H7 (cell line): ENCODE data around the gene MAP2K6. TPM values are rescaled to one million over a fixed set of nuclear protein-coding genes. Genes with fewer than 3 reads are reported as not detected.

Source experiments
- DNase-seq: peaks from one replicate; pipeline ENCODE4 v3.0.0; 2012
- H3K27me3 ChIP-seq: 2 replicates; pipeline ENCODE4 v1.6.0; 2011; ENCODE audit warnings: mild to moderate bottlenecking, low read length; ENCODE audit not compliant: control insufficient read depth, insufficient read depth
- H3K36me3 ChIP-seq: replicated peaks from 2 replicates; pipeline ENCODE4 v1.5.1; 2011; ENCODE audit warnings: low read length; ENCODE audit not compliant: control insufficient read depth, insufficient read depth
- H3K4me3 ChIP-seq: 2 replicates; pipeline ENCODE4 v1.5.1; 2011; ENCODE audit warnings: low read depth, mild to moderate bottlenecking, control low read depth, low read length, moderate library complexity; ENCODE audit not compliant: insufficient read depth
- total RNA-seq: library from RNA; depleted of rRNA; stranded (reverse); fragments of >200 nt; shearing (Covaris generic); gene quantifications from 2 replicates; pipeline ENCODE4 v1.2.3, GENCODE V29; 2014

The MAP2K6 gene
- total RNA-seq, 1 experiment from 2014 or later: 11.9 TPM

DNA sequence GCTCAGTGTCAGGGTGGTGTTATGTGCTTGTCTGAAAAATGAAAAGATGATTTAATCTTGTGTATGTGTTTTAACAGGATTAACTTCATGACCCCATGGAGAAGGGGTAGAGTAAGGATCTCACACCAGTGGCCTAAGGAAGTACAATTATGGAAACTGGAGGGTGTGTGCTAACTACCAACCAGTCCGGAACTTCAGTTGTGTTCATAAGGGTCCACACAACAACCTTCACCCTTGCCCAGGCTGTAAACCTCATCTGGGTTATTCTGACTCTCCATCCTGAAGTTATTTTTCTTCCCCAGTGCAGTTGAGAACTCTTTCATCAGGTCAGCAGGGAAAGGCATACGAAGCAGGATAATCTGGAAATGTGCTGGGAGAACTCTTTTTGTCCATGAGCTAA is 158.9 kb downstream of the MAP2K6 start:
- H3K4me3 ChIP-seq: no peak overlapping the region
- H3K36me3 ChIP-seq: no peaks in the 10 kb centered on the region
- H3K27me3 ChIP-seq: no peaks in the 10 kb centered on the region
- DNase-seq: no peak

DNA sequence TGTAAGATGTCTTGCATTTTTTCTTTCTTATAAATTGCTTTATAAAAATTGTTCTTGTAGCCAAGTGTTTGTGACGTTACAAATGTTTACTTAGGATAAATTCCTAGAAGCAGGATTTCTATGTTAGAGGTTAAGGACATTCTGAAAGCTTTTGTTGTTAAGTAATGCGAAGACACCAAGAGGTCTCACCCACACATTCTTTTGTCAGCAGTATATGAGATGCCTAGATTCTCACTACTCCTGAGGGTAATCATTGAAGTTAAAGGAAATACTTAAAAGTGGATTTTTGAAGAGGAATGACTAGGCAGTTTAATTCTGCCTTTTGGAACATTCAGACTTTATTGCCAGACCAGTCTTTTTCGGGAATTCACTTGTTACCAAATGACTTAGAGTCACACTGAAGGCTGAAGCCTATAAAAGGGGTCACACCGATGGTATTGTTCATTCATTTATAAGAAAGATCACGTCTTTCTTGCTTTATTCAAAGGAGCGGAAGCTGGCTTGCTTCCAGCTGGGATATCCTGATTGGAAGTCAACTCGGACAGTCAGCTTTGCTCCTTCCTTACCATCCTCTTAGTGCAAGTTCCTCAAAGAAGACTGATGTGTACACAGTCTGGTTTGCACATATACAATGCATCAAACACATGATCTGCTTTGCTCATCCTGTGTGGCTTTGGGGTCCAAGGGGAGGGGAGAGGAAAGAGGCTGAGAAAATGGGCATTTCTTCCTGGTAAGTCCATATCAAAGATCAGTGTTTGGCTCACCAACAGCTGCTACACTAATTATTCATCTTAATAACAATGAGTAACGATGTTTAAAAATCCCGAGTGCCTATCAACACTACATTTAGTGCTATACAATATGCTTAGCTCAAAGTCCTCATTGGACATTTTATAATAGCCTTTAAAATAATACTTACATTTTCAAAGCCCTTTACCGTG is 160.0 kb downstream of the MAP2K6 start:
- Histone ChIP-seq H3K4me3 (no peak overlapping the region), H3K36me3 (no peaks in the 10 kb centered on the region), H3K27me3 (no peaks in the 10 kb centered on the region)
- no peak for DNase-seq

DNA sequence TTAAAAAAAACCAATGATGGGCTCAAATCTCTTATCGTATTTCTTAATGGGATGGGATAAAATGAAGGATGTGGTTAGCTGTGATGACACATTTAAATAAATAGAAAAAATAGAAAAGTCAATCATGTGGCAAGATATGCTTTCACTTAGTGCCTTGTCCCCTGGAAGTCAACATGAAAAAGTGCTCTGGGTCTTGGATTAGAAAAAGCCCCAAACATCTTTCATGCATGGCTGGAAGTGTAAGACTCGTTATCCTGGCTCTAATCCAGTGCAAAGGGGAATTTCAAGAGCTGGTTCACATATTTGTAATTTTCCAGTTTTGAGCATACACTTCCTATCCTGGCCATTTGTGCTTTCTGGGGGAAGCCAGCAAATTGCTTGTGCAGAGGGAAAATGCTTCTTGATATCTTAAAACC is 160.9 kb downstream of the MAP2K6 start:
- Histone ChIP-seq H3K4me3 (no peak overlapping the region), H3K27me3 (no peaks in the 10 kb centered on the region), H3K36me3 (no peaks in the 10 kb centered on the region)
- no peak for DNase-seq

DNA sequence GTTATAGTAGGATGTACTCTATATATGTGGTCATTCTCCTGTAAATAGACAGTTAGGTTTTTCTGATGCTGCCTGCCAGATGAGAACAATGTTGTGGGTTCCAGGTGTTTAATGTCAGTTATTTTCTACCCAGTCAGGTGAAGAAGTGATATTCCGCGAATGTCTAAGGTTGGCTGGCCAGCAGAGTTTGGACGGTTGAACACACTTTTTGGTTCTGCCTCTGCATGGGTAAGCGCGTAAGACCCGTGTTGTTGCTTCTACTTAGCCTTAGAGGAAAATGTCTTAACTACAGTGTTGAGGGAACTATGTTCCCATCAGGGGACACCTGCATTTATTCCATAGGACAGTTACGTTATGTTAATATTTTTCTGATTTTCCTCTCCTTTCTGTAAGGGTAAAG is 162.6 kb downstream of the MAP2K6 start:
- H3K4me3 ChIP-seq: no peak overlapping the region
- no peaks in the 10 kb centered on the region for H3K36me3 ChIP-seq
- H3K27me3 ChIP-seq: no peaks in the 10 kb centered on the region
- no peak for DNase-seq

DNA sequence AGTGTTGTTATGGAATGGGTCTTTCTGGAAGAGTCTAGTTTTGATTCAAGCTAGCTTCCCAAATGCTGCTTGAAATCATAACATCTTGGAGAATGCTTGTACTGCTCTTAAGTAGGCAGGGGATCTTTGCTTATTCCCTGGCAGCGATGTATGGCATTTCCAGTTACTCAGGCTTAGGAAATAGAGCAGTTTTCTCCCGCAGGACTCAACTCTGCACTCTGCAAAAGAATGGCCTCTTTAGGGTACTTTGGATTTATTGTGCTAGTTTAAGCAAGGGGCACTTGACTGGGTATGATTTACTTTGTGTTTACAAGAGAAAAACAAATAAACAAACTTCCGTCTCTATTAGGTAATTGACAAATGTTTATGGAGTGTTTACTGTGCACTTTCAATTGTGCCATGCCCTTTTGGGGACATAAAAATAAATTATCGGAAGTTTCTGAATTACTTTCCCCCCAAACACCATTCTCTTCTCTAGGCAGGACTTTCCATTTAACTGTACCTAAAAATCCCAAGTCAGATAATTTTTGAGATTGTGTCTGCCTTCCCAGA is 164.0 kb downstream of the MAP2K6 start:
- Histone ChIP-seq H3K4me3 (no peak overlapping the region), H3K36me3 (no peaks in the 10 kb centered on the region), H3K27me3 (no peaks in the 10 kb centered on the region)
- DNase-seq: no peak

DNA sequence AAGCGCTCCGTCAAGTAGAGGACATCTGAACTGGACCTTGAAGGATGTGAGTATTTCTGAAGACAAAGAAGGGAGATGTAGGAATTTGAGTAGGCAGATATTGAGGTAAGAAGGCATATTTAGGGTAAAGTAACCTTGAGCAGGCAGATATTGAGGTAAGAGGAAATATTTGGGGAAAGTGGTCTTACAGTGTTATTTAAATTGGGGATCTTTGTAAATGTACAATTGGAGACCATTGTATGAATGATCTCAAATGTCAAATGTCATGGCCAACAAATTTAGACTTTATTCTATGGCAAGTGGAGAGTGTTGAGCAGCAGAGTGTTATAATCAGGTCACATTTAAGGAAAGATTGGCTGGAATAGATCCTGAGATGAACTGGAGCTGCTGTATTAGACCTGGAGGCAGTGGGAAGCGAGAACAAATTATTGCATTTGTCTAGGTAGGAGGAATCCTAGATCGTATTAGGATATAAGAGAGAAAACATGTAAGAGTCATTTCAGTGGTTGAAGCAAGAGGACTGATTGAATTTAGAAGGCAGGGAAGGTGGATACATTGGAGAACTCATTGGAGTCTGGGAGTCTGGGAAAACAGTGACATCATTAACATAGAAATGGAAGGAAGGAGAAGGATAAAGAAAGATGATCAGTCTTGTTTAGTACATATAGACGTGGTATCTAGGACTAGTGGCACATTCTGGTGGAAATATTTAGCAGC is 165.6 kb downstream of the MAP2K6 start:
- Histone ChIP-seq H3K4me3 (no peak overlapping the region), H3K27me3 (no peaks in the 10 kb centered on the region), H3K36me3 (no peaks in the 10 kb centered on the region)
- no peak for DNase-seq

DNA sequence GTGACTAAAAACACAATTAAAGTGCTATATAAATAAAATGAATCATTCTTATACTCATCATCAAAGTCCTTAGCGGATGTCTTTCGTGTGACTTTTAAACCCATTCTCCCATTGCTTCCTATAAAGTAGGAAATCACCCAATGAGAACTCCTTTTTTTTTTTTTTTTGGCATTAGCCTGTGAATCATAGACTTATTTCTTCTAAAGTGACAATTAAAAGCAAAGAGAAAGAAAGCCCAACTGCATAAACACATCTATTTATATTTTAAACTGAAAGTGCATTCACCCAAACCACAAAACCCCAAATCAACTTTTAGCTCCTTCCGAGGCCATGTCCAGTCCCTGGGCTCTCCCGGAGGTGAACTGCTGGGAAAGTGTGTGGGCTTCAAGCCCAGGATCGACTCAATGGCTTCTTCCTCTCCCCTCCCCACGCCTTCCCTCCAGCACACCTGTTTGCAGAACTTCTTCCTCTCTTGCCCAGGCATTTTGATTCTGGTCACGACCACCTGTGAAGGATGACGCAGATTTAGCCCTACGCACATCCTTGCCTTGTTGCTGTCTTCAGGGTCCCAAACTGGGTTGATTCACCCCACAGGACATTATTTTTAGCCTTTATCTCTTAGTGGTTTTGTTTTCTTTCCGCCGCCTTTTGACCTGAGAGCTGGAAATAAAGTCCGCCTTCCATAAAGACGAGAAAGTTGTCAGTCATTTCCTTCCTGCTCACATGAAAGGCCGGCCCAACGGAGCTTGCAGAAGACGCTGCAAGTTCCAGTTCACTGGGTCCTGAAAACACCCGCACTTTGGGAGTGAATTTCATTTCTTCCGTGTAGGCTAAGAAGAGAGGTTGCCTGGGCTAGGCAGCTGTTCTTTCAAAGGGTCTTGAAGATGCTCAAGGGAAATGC is 166.8 kb downstream of the MAP2K6 start:
- Histone ChIP-seq H3K4me3 (no peak overlapping the region), H3K27me3 (no peaks in the 10 kb centered on the region), H3K36me3 (no peaks in the 10 kb centered on the region)
- DNase-seq: no peak

DNA sequence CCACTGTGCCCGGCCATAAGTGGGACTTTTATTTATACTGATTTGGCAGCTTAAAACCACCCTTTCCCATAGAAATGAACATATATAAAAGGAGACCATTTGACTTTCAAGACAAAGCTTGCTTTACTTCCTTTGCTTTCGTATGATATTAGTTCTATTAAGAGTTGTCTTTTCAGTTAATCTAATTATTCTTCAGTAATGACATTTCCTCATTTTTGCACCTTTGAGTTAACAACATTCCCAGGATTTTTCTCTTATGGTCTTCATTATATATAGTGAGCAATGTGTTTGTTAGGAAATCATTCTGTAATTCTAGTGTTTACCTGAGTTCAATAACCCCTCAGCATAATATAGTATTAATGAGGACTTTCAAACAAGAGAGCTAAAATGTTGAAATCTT is 173.8 kb downstream of the MAP2K6 start:
- no peak for DNase-seq
- H3K36me3 ChIP-seq: no peaks in the 10 kb centered on the region
- no peak overlapping the region for H3K4me3 ChIP-seq
- no peaks in the 10 kb centered on the region for H3K27me3 ChIP-seq

DNA sequence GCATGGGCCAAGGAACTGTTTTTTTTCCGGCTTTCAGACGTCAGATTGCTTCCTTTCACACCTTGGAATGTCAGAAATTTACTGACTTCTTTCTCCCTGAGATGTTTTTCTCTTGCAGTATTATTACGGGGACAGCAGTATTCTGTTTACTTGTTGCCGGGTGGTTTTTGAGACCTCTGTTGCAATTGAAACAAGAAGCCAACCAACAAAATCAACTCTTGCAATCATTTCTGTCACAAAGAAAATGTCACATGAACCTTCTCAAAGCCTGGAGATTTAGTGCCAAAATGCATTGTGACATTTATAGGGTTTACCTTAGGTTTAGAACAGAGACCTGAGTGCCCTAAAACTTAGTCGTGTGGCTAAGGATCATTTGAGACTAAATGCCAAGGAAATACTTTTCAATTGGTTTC is 174.3 kb downstream of the MAP2K6 start:
- Histone ChIP-seq H3K27me3 (no peaks in the 10 kb centered on the region), H3K36me3 (no peaks in the 10 kb centered on the region), H3K4me3 (no peak overlapping the region)
- DNase-seq: no peak

DNA sequence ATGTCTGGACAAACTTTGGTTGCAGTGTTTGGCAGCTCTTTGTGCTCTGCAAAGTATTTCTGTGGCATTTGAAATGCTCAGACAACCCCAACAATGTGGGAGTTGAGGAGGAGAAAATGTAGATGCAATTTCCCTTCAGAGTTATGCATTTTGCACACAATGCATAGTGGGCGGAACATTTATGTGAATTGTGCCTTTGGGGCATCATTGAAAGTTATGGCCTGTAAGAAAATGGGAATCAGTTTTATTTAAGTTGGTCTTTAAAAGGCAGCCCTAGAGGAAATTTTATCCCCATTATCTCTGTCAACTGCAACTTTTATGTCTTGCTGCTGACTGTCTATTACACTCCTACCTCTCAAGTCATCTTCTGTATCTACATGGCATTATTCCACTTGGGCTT is 176.2 kb downstream of the MAP2K6 start:
- Histone ChIP-seq H3K4me3 (no peak overlapping the region), H3K36me3 (no peaks in the 10 kb centered on the region), H3K27me3 (no peaks in the 10 kb centered on the region)
- no peak for DNase-seq

DNA sequence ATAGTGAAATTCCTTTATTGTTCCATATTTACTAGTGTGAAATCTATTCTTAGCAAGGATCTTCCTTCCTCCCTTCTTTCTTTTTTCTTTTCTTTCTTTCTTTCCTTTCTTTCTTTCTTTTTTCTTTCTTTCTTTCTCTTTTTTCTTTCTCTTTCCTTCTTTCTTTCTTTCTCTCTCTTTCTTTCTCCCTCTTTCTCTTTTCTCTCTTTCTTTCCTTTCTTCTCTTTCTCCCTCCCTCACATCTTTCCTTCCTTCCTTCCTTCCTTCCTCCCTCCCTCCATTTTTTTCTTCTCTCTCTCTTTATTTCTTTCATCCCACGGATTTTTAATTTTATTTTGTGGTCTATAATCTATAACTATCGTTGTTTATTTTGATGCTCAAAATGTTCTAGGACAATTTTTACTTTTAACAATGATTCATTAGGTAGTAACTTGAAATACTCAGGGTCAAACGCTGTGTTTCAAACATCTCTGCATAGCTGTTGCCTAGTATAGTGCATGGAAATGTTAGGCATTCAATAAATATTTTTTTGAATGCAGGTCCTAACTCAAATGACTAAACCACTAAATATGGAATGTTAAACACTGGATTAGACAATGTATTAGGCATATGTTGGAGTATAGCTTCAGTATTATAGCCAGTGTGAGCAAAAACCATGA is 178.3 kb downstream of the MAP2K6 start:
- no peak overlapping the region for H3K4me3 ChIP-seq
- DNase-seq: no peak
- no peaks in the 10 kb centered on the region for H3K27me3 ChIP-seq
- no peaks in the 10 kb centered on the region for H3K36me3 ChIP-seq

DNA sequence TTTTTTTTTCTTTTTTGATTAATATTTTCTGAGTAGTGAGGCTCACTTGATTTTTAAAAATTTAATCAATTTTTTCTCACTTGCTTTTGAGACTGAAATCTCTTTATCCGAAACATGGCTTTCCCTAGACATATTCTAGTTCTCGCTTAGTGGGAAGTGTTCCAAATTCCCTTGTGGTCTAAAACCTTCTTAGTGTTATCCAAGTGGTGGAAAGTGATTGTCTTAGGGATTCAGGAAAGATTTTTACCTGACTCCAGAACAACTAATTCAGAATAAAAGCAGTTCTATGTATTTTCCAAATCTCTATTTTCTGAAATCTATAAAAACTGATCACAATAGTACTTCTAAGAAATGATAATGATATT is 178.8 kb downstream of the MAP2K6 start:
- no peaks in the 10 kb centered on the region for H3K36me3 ChIP-seq
- no peaks in the 10 kb centered on the region for H3K27me3 ChIP-seq
- DNase-seq: no peak
- H3K4me3 ChIP-seq: no peak overlapping the region

DNA sequence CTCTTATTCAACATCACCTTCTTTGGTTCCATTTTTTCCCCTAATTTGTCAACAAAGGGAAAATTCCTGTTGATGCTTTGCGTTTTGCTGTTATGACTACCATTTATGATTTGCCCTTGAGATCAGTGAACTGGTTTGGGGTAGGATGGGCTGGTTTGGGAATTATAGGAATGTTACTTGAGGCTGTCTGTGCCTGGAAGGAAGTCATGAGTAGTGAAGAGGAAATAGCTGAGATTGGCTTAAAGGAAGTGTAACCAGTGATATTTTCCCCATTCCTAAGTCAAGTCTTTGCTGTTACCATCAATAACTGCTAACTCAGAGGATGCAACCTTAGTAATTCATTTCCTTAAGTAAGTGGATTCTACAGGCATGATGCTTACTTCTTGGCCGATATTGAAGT is 179.2 kb downstream of the MAP2K6 start:
- Histone ChIP-seq H3K4me3 (no peak overlapping the region), H3K27me3 (no peaks in the 10 kb centered on the region), H3K36me3 (no peaks in the 10 kb centered on the region)
- no peak for DNase-seq

DNA sequence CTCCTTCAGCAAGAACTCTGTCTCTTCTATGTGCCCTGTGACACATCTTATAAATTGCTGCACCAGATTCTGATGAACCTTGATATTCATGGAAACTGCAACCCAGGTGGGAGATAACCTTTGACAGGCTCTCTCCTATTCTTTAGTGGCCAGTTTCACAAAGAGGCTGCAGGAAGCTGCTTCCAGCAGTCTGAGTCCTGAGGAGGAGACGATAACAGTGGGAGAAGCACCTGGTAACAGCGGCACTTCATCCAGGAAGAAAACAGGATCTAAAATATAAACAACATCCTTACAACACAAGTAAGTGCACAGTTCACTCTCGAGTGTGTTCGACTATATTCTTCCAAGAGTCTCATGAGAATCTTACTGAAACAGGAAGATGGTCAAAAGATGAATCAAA is 180.1 kb downstream of the MAP2K6 start:
- H3K4me3 ChIP-seq: no peak overlapping the region
- DNase-seq: no peak
- H3K27me3 ChIP-seq: no peaks in the 10 kb centered on the region
- no peaks in the 10 kb centered on the region for H3K36me3 ChIP-seq
